Breast epithelium (tissue), 3 donors: ENCODE measurements around the gene MED31.

ENCODE experiments used
- POLR2A ChIP-seq: fragments of 450-650 bp; IDR thresholded peaks from one replicate; pipeline ENCODE4 v1.6.1; 2016; ENCODE audit warnings: antibody characterized with exemption, mild to moderate bottlenecking, moderate library complexity
- TF ChIP-seq, protein P1 (sequence below), 3 donors: fragments of 450-650 bp; IDR thresholded peaks; one replicate each; pipeline ENCODE4 v1.5.1; 2016 to 2017; ENCODE audit warnings: antibody characterized with exemption in 3 of 3, mild to moderate bottlenecking in 3 of 3, moderate library complexity in 3 of 3

DNA sequence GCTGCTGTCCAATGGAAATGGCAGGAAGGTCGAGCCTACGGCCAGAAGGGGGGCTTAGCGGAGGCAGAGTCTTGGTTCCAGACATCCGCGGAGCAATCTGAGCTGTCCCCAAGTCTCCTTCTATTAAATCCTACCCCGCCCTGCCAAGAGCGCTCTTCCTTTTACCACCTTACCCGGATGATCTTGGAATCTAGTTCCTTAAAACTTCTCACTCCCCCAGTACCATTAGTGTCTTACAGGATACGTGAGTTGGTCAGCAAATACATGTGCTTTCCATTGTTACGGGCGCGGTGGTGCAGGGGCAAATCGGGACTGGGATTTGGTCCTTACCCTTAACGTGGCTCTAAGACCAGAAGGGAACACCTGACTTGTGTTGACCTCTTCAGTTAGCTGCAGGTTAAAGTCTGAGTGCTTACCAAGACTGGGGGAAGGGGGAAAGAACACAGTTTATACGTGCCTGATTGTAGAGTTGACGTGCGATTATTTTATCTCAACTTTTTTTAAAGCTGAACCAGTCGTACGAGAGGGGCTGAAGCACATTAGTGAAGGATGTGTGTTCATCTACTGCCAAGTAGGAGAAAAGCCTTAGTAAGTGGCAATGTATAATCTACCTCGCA lies 10.1 kb downstream of the MED31 start:
- TF ChIP-seq, protein P1, sequence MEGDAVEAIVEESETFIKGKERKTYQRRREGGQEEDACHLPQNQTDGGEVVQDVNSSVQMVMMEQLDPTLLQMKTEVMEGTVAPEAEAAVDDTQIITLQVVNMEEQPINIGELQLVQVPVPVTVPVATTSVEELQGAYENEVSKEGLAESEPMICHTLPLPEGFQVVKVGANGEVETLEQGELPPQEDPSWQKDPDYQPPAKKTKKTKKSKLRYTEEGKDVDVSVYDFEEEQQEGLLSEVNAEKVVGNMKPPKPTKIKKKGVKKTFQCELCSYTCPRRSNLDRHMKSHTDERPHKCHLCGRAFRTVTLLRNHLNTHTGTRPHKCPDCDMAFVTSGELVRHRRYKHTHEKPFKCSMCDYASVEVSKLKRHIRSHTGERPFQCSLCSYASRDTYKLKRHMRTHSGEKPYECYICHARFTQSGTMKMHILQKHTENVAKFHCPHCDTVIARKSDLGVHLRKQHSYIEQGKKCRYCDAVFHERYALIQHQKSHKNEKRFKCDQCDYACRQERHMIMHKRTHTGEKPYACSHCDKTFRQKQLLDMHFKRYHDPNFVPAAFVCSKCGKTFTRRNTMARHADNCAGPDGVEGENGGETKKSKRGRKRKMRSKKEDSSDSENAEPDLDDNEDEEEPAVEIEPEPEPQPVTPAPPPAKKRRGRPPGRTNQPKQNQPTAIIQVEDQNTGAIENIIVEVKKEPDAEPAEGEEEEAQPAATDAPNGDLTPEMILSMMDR (IDR thresholded peaks at IDR 0.05): no peak
- TF ChIP-seq POLR2A: no peak
